ENCODE measurements around the gene AGRN.
"Not testable (repeated sequence)": the region's sequence is repeated elsewhere in the genome, so short reads cannot be mapped to it uniquely, and the experiment has no call there.

The AGRN gene

GRCh38 chr1:1020000-1020404, at the start of gene AGRN:
Gene AGRN, plus strand, starts transcription at chr1:1020120. Its CDS starts 53 bp downstream, at chr1:1020173.
- no peak for DNase-seq

- DNase-seq = no peak
These were observed 49.5 kb upstream of the AGRN start for GRCh38 chr1:970242-970972.

GRCh38 chr1:970973-971730, 48.8 kb upstream of the AGRN start:
- DNase-seq = no peak

GRCh38 chr1:971751-972506, 48.0 kb upstream of the AGRN start:
- no peak for DNase-seq

- DNase-seq = no peak
These were observed 47.0 kb upstream of the AGRN start for GRCh38 chr1:972726-973458.

- no peak for DNase-seq
These were observed 46.2 kb upstream of the AGRN start for GRCh38 chr1:973459-974292.

- no peak for DNase-seq
These were observed 45.7 kb upstream of the AGRN start for GRCh38 chr1:974293-974640.

- DNase-seq = no peak
These were observed 45.1 kb upstream of the AGRN start for GRCh38 chr1:974687-975328.

GRCh38 chr1:975365-975764, 44.6 kb upstream of the AGRN start:
- no peak for DNase-seq

GRCh38 chr1:975896-976683, 43.8 kb upstream of the AGRN start:
- peak; percentile 49 for DNase-seq

- DNase-seq = not testable (repeated sequence)
These were observed 43.1 kb upstream of the AGRN start for GRCh38 chr1:976791-977190.

- no peak for DNase-seq
These were observed 41.7 kb upstream of the AGRN start for GRCh38 chr1:978069-978834.

- DNase-seq = no peak
These were observed 40.8 kb upstream of the AGRN start for GRCh38 chr1:978835-979743.

- DNase-seq = no peak
These were observed 40.2 kb upstream of the AGRN start for GRCh38 chr1:979744-980072.

- no peak for DNase-seq
These were observed 39.8 kb upstream of the AGRN start for GRCh38 chr1:980137-980571.

- no peak for DNase-seq
These were observed 39.1 kb upstream of the AGRN start for GRCh38 chr1:980602-981395.

GRCh38 chr1:981491-981954, 38.4 kb upstream of the AGRN start:
- DNase-seq = no peak
